ENCODE measurements around the gene MBOAT2. TPM values are rescaled to one million over a fixed set of nuclear protein-coding genes. Genes with fewer than 3 reads are reported as not detected.
A peak's percentile ranks its signal among the peaks of the same experiment; 100 is the strongest.

Gene MBOAT2
- polyA plus RNA-seq, 10 donors: 55.9 to 102 (median 69.7) TPM

DNA sequence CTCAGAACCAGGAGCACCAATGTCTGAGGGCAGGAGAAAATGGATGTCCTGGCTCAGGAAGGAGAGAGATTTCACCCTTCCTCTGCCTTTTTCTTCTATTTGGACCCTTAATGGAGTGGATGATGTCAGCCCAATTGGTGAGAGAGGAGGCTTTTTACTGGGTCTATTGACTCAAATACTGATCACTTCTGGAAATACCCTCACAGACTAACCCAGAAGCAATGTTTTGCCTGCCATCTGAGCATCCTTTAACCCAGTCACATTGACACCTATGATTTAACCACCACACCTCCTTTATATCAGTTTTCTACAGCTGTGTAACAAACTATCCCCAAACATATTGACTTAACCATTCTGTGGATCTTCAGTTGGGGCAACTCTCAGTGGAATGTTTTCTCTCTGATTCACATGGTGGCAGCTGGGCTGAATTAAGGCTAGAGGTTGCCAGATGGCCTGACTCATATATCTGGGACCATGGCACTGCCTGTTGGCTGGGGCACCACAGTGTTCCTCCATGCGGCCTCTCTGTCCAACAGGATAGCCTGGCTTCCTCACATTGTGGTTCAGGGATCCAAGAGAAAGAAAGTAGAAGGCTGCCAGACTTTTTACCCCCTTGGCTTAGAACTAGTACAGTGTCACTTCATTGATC is 18.2 kb upstream of the MBOAT2 start:
- no peak for DNase-seq

DNA sequence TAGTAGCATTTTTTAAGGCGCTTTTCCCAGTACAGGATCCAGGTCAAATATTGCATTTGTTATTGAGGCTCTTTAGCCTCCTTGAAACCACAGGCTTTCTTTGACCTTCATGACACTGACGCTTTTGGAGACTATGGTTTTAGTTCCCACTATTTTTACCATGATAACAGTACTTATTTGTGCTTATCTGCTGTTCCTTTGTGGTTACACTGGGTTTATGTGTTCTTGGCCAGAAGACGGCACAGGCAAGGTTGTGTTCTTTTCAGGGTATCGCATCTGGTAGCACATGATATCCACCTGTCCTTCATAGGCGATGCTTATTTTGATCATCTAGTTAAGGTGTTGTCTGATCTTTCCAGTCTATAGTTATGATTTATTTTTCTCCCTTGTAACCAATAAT is 16.8 kb upstream of the MBOAT2 start:
- DNase-seq: no peak

DNA sequence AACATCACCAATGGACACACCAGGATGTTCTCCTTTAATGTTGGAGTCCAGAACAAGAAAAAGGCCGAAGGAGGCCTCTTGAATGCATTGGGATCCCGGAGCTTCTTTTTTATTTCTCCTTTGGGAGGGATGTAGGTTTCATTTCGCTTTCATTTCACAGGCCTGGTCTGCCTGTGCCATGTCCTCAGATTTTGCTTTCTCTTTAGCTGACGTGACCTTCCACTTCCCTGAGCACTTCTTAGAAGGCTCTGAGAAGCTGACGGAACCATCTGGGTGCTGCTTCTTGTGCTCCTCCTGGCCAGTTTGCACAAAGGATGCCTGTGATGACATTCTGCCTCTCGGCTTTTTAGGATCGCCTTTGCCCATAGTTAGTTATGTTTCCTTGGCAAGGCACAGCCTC is 15.1 kb upstream of the MBOAT2 start:
- no peak for DNase-seq

DNA sequence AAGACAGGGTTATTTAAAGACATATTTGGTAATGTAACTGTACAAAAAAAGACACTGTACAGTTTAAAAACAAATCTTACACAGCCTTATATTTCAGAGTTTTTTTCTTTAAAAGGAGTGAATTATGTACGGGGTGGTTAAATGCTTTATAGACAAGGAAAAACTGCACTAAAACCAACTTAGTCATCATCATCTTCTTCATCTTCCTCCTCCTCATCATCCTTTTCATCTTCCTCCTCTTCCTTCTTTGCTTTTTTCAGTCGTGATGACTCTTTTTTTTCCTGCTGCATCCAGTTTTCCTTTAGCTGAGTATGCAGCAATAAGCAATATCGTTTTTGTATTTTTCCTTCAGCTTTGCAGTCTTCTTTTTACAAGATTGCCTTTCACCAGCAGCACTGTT is 14.6 kb upstream of the MBOAT2 start:
- DNase-seq: no peak

DNA sequence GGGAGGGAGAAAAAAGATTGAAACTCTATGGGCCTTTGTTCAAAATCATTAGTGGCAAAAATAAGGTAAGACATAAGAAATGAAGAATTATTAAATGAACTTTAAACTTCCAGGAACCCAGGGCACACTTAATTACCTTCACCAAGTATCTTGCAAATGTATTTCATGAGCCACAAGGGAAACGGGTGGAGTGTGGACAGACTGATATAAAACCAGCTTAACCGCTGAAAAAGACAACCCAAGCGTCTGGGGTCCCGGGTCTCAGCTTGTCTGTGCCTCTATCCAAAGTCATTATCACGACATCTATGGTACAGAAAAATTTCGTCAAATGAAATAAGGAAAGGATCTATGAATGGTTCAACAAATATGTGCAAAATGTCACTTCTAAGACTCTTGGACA is 13.9 kb upstream of the MBOAT2 start:
- no peak for DNase-seq

DNA sequence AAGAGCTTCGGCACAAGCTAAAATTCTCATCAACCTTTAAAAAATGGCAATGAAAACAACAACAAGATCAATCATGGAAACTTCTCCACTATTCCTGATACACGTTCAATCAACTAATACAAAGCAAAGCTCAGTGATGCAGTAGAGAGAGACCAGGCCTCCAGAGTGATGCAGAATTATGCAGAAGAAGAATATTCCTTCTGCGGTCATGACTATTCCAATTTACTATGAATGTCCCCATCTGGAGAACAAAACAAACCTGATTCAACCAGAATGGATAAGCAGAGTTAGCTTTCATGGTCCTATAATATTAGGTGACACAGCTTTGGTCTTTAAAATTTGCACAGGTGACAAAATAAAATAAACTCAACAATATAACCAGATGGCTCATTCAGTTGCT is 12.5 kb upstream of the MBOAT2 start:
- no peak for DNase-seq

DNA sequence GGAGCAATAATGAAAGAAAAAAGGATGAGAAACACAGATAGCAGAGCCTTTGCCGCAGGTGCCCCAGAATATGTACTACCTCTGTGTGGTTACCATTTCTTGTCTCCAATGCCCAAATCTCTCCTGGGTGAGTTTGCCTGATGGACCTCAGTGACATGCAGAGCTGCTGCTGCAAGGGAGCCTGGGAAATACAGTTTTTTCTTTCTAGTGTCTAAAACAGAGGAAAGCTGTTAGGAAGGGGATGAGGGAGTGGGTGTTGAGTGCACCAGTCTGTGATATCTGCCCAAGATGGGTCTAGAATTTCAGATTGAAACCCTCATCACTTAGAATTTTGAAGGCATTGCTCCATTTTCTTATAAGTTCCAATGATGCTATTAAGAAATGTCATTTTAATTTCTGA is 9.9 kb upstream of the MBOAT2 start:
- no peak for DNase-seq

DNA sequence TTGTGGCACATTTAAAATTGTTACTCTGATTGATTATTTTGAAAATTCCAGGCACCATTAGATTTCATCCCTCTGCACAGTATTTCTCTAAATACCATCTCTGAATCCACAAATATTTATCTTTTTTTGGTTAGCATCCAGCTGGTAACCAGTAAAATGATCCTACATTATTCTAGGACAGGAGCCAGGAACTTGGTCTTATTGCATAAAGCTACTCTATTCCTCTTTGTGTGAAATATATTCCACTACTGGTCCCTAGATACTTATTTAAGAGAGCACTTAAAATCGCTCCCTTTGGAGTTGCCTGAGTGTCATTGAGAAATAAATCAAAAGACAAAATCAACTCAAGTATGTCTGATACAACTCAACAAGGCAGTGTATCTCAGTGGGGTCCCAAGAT is 7.4 kb upstream of the MBOAT2 start:
- DNase-seq: peak in 1 of 3 donors; percentile 44

DNA sequence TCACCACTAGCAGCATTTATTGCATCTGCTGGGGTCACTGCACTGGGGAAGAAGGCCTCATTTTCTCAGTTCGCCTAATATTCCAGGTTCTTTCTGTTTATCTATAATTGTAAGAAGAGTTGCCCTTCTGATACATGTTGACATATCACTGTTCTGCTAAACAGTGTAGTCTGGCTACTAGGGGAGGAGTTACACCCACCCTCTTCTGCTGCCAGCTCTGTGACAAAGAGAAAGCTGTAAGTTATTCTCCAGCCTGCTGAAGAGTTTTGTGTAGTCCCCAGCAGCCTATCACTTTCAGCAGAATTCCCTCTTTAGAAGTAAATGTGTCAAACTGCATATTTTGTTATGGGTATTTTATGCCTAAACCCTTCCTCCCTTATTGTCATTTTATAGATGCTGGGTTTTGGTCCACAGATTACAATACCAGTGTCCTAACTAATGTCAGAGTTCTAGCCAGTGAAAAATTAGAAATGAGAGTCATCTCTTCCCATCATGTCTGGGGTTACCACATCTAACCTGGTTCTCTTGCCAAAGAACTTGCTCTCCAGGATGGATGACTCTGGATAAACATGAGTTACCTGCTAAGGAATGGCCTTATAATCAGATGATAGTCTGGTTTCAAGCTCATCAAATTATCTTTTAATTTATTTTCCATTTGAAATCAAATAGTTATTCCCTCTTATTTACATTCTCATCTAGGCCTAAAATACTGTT is 5.6 kb upstream of the MBOAT2 start:
- DNase-seq: no peak

DNA sequence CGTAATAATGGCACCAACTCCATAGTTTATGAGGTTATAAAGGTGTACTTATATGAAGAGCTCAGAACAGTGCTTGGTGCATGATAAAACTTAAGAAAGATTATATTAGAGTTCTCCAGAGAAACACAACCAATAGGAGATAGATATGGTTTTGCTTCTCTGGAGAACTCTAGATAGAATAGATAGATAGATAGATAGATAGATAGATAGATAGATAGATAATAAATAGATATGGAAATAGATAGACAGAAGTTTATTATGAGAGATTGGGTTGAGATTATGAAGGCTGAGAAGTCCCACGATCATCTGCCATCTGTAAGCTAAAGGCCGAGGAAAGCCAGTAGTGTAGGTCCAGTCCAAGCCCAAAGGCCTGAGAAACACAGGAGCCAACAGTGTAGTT is 2.9 kb upstream of the MBOAT2 start:
- no peak for DNase-seq

DNA sequence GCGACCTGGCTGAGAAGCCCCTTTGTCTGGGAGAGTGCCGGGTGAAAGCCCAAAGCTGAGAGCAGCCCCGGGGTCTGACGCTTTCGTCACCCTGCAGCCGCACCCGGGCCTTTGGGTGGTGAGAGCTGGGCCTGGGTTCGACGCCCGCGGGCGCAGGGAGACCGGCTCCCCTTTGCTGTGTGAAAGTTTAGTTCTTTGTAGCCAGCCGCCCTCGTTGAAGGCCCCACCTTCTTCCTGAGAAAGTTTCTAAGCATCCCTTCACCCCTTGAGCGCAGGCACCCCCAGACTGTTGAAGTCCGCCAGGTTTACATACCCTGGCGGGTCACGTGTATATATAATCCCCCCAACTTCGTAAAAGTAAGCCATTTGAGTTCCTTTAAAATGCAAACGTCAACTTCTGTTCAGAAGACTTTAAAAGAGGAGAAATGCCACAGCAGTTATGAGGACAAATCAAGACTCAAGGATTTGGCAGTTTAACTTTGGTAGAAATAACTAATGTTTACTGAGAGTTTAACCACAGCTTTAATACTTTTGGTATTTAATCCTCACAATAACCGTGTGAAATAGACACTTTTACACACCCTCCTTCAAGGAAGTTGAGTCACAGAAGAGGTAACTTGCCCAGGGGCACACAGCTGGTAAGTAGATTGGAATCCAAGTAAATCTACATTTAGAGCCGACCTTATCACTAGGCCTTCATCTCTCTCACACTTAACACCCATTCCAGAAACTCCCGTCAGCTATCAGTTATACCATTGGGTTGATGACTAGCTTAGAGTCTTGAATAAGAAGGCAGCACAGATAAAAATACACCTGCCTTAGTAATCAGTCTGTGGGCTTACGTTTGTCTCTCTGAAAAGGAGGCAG is 1.1 kb upstream of the MBOAT2 start:
- no peak for DNase-seq

DNA sequence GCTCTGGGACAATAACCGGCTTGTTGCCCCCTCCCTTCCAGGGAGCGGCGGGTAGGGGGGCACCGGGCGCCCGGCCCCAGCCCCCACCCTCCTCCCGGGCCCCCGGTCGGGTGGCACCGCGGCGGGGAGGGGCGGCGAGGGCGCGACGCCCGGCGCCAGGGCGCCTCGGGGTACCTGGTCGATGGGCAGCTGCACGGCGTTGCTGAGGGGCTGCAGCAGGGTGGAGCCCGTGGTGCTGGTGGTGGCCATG is 193 bp downstream of the MBOAT2 start:
- DNase-seq: no peak

DNA sequence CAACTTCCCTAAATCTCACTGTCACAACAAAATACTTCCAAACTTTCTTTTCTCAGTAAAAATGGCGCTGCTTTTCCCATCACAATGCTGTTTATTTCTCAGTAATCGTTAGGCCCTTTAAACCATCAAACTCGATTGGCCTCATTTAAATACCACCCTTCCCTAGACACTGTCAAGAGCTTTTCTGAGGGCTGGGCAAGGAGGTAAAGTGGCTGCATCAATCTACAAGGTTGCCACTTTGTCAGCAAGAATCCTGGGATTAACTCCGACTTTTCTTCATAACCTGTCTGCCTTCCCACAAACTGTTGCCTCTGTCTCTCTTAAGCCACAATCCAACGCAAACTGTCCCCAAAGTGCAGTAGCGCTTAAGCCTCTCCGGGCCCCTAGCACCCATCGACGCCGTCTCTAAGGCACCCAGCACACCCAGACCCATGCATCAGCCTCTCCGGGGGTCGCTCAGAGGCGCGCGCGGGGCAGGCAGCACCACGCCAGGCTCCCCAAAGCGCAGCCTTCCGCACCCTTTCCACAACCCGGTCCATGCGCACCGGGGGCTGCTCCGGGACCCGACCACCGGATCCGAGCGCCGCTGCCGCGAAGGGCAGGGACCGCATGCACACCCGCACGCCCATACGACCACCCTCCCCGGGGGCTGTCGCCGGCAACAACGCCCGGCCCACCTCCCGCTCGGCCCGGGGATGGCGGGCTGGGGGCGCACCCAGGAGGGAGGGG is 683 bp downstream of the MBOAT2 start:
- peak in 1 of 3 donors; percentile 61 for DNase-seq

DNA sequence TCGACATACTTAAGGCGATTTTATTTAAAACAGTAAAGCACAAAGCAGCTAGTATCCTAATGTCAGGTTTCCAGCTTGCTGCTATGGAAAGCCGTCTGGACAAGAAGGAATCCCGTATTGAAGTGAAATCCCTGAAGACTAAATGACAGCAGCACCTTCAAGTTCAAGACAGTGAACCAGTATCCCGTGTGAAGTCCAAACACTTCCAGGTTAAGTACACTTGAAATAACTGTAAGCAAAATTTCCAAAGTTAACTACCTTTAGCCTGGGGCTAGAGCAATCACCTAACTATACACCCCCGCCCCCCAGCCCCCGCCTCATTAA is 1.2 kb downstream of the MBOAT2 start:
- DNase-seq: no peak

DNA sequence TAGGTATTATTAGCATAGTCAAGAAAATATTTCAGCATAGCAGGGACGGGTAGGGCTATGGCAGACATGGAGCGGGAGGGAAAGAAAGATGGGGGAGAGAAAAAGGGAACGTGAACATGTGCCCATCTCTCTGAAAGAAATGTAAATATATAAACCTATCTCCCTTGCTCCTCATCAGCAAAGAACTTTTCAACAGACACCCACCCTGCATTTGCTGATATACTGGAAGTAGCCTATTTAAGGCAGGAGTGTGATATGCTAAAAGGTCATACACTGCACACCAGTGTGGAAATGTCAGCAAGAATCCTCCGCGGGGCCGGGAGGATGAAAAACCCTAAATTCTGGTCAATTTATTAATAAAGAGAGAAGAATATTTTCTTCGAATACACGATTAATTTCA is 1.7 kb downstream of the MBOAT2 start:
- DNase-seq: no peak

DNA sequence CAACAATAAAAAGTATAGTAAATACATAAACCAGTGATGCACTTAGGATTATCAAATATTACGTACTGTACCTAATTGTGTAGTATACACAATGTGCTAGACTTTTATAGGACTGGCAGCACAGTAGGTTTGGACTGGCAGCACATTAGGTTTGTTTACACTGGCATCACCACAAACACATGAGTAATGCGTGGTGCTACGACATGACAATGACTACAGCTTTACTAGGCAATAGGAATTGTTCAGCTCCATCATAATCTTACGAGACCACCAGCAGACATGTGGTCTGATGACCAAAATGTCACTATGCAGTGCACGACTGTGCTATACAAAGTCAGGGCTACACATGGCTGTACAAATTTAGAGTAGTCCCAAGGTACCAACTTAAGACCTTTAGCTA is 2.3 kb downstream of the MBOAT2 start:
- DNase-seq: no peak

DNA sequence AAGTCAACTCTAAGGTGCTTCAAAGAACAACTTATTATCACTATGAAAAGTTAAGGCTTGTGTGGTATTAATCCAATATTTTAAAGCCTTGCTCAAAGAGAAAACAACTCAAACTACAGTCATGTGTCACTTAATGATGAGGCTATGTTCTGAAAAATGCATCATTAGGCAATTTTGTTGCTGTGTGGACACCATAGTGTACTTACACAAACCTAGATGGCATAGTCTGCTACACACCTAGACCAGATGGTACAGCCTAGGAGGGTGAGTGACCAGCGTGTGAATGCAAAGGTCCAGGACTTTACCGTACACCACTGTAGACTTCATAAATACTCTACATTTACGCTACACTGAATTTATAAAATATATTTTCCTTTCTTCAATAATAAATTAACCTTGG is 3.0 kb downstream of the MBOAT2 start:
- DNase-seq: no peak

DNA sequence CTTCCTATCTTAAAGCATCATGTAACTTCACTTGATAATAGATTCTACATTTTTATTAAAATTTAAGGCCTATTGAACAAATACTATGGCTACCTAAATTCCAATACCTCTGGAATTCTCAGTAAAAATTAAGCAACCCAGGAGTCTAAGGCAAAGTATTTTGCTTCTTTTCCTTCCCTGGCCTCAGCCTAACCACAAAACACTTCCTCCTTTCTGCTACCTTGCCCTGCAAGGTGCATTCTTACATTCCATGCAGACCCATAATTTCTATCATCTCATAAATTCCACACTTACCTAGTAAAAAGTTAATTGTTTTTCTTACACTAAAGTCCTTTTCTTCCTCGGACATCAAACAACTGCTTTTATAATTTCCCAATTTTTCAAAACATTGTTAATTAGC is 3.7 kb downstream of the MBOAT2 start:
- no peak for DNase-seq

DNA sequence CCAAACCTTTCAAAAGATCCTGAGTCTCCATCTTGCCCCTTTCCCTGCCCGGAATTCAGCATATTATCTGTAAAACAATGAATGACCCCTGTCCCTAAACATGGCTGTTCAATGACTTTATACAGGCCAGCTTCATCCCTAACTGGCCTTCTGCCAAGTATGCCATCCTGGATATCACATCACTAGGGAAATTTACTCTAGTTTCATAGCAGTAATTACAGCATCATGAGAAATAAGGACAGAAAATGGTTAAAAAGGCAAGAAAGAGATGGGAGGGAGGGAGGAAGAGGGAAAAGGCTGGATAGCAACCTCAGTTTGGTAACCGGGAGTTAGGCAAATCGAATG is 4.4 kb downstream of the MBOAT2 start:
- DNase-seq: no peak

DNA sequence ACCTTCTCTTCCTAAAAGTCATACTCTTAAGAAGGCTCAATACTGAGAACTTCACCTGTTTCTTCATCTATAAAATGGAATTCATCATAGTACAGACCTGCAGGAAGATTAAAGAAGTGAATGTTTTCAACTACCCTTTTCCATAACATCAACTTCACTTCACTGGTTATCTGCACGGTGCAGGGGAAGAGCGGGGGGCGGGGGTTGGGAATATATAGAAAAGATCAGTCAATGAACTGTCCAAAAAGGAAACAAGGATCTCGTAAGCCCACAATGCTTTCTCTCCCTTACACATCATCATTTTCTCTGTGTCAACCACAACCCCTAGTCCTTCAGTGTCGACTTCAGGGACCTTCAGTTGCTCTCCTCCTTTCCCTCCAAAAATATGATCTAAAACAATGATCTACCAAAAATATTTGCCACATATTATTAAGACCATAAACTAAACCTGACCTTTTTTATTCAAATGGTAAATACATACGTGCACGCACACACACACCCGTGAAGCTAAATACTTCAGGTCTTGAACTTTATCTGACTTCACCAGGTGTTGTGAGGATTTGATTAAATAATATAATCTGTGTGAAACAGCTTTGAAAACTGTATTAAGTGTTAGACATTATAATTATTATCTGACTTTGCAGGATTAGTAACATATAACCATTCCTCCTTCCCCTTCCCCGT is 4.9 kb downstream of the MBOAT2 start:
- DNase-seq: no peak

DNA sequence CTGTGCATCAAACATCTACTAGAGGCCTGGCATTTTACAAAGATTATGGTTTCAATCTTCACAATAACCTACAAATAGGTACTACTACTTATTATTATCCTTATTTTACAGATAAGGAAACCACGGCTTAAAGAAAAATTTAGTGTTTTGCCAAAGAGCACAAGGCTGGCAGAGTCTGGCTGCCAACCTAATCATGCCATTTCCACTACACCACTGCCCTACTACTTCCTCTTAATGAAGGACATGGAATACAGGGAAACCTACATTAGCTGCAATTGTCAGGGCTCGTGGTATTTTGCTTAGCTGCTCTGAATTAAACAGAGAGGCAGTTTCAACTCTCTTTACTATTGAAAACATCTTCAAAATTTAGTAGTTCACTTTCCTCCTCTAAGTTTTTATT is 5.9 kb downstream of the MBOAT2 start:
- no peak for DNase-seq

DNA sequence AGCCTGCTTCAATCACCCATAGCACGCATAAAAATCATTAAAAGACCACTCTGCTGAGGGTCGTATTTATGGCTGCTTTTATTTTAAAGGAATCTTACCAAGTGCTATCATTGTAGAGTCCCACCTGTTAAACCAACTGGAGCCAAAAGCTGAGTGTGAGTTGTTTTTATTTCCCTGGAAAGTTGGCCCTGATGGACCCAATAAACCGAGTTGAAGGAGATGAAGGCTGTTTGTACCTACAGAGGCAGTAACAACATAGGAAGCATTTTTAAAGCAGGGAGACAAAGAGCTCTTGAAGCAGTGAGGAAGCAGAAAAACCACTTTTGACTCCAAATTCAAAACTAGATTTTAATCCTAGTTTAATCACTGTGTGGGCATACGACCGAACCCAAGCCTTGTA is 6.4 kb downstream of the MBOAT2 start:
- no peak for DNase-seq
